ENCODE data around the gene SLCO4C1.

SLCO4C1 gene

DNA sequence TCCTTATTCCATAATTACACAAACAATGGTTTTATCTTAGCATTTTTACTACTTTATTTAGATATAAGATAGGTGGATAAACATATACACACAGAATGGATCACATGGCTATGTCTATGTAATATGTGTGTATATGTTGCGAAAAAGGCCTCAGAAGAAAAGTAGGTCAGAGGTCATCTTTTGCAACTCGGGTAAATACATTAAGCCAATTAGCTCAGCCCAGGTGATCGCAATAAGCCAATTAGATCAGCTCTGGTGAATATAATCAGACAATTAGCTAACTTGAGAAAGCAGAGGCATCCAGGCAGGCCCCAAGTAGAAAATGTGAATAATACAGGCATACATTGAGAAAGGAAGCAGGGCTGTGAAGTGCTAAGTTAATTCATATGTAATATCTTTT is 24.3 kb downstream of the SLCO4C1 start:
- no peak overlapping the region for H3K18ac ChIP-seq (ENCODE audit: low read length)
- H2BK12ac ChIP-seq (ENCODE audit: low read length) = no peak overlapping the region
- H3K4me3 ChIP-seq (ENCODE audit: low read length in 2 of 2) = no peak overlapping the region
- H4K8ac ChIP-seq (ENCODE audit: low read depth, low read length) = no peak overlapping the region
- no peaks in the 10 kb centered on the region for H3K36me3 ChIP-seq (replicated peaks in 1 of 2; ENCODE audit: control insufficient read depth in 2 of 2, insufficient read depth in 2 of 2, low read length in 2 of 2)
- no peak overlapping the region for H3K4ac ChIP-seq (ENCODE audit: low read length)
- H3K4me2 ChIP-seq (ENCODE audit: insufficient read depth, low read length, poor library complexity, severe bottlenecking) = no peak overlapping the region
- no peak overlapping the region for H3K27ac ChIP-seq (replicated peaks; ENCODE audit: low read length)
- no peak overlapping the region for H3K9ac ChIP-seq (ENCODE audit: low read depth, low read length, poor library complexity)
- no peak overlapping the region for H2BK5ac ChIP-seq (ENCODE audit: low read length)
- peaks cover 0 to 6% of the 10 kb centered on the region in 2 donors for H3K4me1 ChIP-seq (ENCODE audit: control insufficient read depth in 2 of 2, insufficient read depth in 1 of 2, low read depth in 1 of 2, low read length in 2 of 2)
- WGBS, 2 donors (ENCODE audit: extremely low coverage in 2 of 2, insufficient read length in 2 of 2, insufficient replicate concordance in 1 of 2) = no CpG with 5 or more reads among the region's 3 CpGs
- H2AK5ac ChIP-seq (ENCODE audit: low read depth, low read length) = no peak overlapping the region
- H3K9me3 ChIP-seq (replicated peaks in 1 of 2; ENCODE audit: control insufficient read depth in 2 of 2, insufficient read depth in 1 of 2, low read depth in 1 of 2, low read length in 2 of 2) = no peaks in the 10 kb centered on the region
- no peaks in the 10 kb centered on the region for H3K79me1 ChIP-seq (ENCODE audit: low read depth, low read length)
- no peak overlapping the region for H3K23ac ChIP-seq (ENCODE audit: low read depth, low read length, poor library complexity)
- H2BK15ac ChIP-seq (ENCODE audit: low read length) = no peak overlapping the region
- no peak overlapping the region for H4K91ac ChIP-seq (ENCODE audit: low read depth, low read length, poor library complexity)
- H3K14ac ChIP-seq (ENCODE audit: low read length) = no peak overlapping the region
- no peak overlapping the region for H2BK120ac ChIP-seq (ENCODE audit: low read depth, low read length)
- no peak overlapping the region for H2AFZ ChIP-seq (ENCODE audit: low read length)
- no peaks in the 10 kb centered on the region for H3K27me3 ChIP-seq (ENCODE audit: control insufficient read depth in 3 of 3, insufficient read depth in 3 of 3, low read depth in 1 of 3, low read length in 3 of 3)
- DNase-seq (ENCODE audit: low spot score) = peak; percentile 11

DNA sequence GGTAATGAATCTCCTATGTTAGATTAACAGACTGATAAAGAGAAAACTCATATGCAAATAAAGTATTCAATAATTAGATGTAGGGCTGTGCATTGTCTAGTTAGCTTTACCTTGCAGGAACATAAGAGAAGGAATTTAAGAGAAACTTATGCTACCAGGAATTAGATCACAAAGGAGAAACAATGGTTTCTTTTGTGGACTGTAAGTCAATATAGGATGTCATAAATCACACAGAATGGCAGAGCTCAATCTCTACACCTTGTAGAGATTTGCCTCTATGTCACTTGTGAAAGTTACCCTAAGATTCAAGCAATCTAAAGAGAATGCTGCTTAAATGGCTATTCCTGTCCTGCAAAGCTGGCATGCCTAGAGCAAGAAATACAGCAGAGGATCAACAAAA is 26.0 kb downstream of the SLCO4C1 start:
- no peaks in the 10 kb centered on the region for H3K27me3 ChIP-seq (ENCODE audit: control insufficient read depth in 3 of 3, insufficient read depth in 3 of 3, low read depth in 1 of 3, low read length in 3 of 3)
- no peak for DNase-seq (ENCODE audit: low spot score)
- no peaks in the 10 kb centered on the region for H3K36me3 ChIP-seq (replicated peaks in 1 of 2; ENCODE audit: control insufficient read depth in 2 of 2, insufficient read depth in 2 of 2, low read length in 2 of 2)
- no peak overlapping the region for H3K18ac ChIP-seq (ENCODE audit: low read length)
- no peak overlapping the region for H2AFZ ChIP-seq (ENCODE audit: low read length)
- H2BK12ac ChIP-seq (ENCODE audit: low read length) = no peak overlapping the region
- H3K4me2 ChIP-seq (ENCODE audit: insufficient read depth, low read length, poor library complexity, severe bottlenecking) = no peak overlapping the region
- H4K8ac ChIP-seq (ENCODE audit: low read depth, low read length) = no peak overlapping the region
- H3K27ac ChIP-seq (replicated peaks; ENCODE audit: low read length) = no peak overlapping the region
- H2BK120ac ChIP-seq (ENCODE audit: low read depth, low read length) = no peak overlapping the region
- peaks cover 0 to 6% of the 10 kb centered on the region in 2 donors for H3K4me1 ChIP-seq (ENCODE audit: control insufficient read depth in 2 of 2, insufficient read depth in 1 of 2, low read depth in 1 of 2, low read length in 2 of 2)
- no peak overlapping the region for H3K9ac ChIP-seq (ENCODE audit: low read depth, low read length, poor library complexity)
- H3K14ac ChIP-seq (ENCODE audit: low read length) = no peak overlapping the region
- no peak overlapping the region for H3K4me3 ChIP-seq (ENCODE audit: low read length in 2 of 2)
- H4K91ac ChIP-seq (ENCODE audit: low read depth, low read length, poor library complexity) = no peak overlapping the region
- no peaks in the 10 kb centered on the region for H3K79me1 ChIP-seq (ENCODE audit: low read depth, low read length)
- no peak overlapping the region for H2BK5ac ChIP-seq (ENCODE audit: low read length)
- H3K9me3 ChIP-seq (replicated peaks in 1 of 2; ENCODE audit: control insufficient read depth in 2 of 2, insufficient read depth in 1 of 2, low read depth in 1 of 2, low read length in 2 of 2) = no peaks in the 10 kb centered on the region
- no peak overlapping the region for H3K4ac ChIP-seq (ENCODE audit: low read length)
- H3K23ac ChIP-seq (ENCODE audit: low read depth, low read length, poor library complexity) = no peak overlapping the region
- no peak overlapping the region for H2AK5ac ChIP-seq (ENCODE audit: low read depth, low read length)
- no peak overlapping the region for H2BK15ac ChIP-seq (ENCODE audit: low read length)

DNA sequence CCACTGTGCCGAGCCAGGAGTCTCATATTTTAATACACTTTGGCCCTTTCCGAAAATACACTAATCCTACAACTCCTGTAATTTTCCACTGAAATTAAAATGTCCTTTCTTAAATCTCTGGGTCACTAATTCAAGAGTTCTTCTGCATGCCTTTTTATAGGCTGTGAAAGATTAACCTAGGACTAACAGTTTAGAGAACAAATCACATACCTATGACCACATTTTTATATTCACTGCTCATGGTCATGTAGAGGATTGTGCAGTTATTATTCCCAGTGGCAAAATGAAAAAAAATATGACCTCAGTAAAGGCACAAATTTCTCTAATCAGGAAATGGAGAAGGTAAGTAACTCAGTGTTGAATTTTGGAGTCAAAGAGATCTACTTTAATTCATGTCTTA is 33.4 kb downstream of the SLCO4C1 start:
- Histone ChIP-seq H3K9ac (ENCODE audit: low read depth, low read length, poor library complexity) (no peak overlapping the region), H4K91ac (ENCODE audit: low read depth, low read length, poor library complexity) (no peak overlapping the region), H3K23ac (ENCODE audit: low read depth, low read length, poor library complexity) (no peak overlapping the region), H2BK5ac (ENCODE audit: low read length) (no peak overlapping the region), H4K8ac (ENCODE audit: low read depth, low read length) (no peak overlapping the region), H2BK15ac (ENCODE audit: low read length) (no peak overlapping the region), H3K18ac (ENCODE audit: low read length) (no peak overlapping the region), H3K4me3 (ENCODE audit: low read length in 2 of 2) (no peak overlapping the region), H2BK12ac (ENCODE audit: low read length) (no peak overlapping the region), H3K4me2 (ENCODE audit: insufficient read depth, low read length, poor library complexity, severe bottlenecking) (no peak overlapping the region), H3K36me3 (replicated peaks in 1 of 2; ENCODE audit: control insufficient read depth in 2 of 2, insufficient read depth in 2 of 2, low read length in 2 of 2) (no peaks in the 10 kb centered on the region), H2AFZ (ENCODE audit: low read length) (no peak overlapping the region), H3K27me3 (ENCODE audit: control insufficient read depth in 3 of 3, insufficient read depth in 3 of 3, low read depth in 1 of 3, low read length in 3 of 3) (no peaks in the 10 kb centered on the region), H2AK5ac (ENCODE audit: low read depth, low read length) (no peak overlapping the region), H3K4ac (ENCODE audit: low read length) (no peak overlapping the region), H3K27ac (replicated peaks; ENCODE audit: low read length) (no peak overlapping the region), H3K4me1 (ENCODE audit: control insufficient read depth in 2 of 2, insufficient read depth in 1 of 2, low read depth in 1 of 2, low read length in 2 of 2) (no peaks in the 10 kb centered on the region), H3K14ac (ENCODE audit: low read length) (no peak overlapping the region), H3K79me1 (ENCODE audit: low read depth, low read length) (no peaks in the 10 kb centered on the region), H3K9me3 (replicated peaks in 1 of 2; ENCODE audit: control insufficient read depth in 2 of 2, insufficient read depth in 1 of 2, low read depth in 1 of 2, low read length in 2 of 2) (no peaks in the 10 kb centered on the region), H2BK120ac (ENCODE audit: low read depth, low read length) (no peak overlapping the region)
- no peak for DNase-seq (ENCODE audit: low spot score)
- WGBS, 2 donors (ENCODE audit: extremely low coverage in 2 of 2, insufficient read length in 2 of 2, insufficient replicate concordance in 1 of 2) = 100% methylated on average over 1 of the region's 2 CpGs; no CpG with 5 or more reads in 1 of the 2 donors

DNA sequence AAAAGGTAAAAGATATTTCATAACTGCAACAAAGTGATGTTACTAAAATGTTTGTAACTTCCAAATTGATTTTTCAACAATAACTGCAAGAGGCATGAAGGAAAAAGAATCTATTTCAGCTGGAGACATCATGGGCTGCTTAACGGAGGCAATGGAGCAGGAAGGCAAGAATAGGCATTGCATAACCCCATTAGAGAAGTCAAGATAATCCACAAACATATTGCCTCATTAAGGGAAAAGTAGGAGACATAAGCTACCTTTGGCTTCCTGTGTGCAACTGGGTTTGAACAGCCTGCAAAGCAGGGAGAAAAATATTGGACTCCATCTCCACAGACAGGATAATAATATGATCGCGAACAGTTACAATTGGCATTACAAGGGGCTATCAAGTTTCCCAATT is 46.7 kb downstream of the SLCO4C1 start:
- Histone ChIP-seq H3K9me3 (replicated peaks in 1 of 2; ENCODE audit: control insufficient read depth in 2 of 2, insufficient read depth in 1 of 2, low read depth in 1 of 2, low read length in 2 of 2) (no peaks in the 10 kb centered on the region), H2BK12ac (ENCODE audit: low read length) (no peak overlapping the region), H3K36me3 (replicated peaks in 1 of 2; ENCODE audit: control insufficient read depth in 2 of 2, insufficient read depth in 2 of 2, low read length in 2 of 2) (no peaks in the 10 kb centered on the region), H3K4me2 (ENCODE audit: insufficient read depth, low read length, poor library complexity, severe bottlenecking) (no peak overlapping the region), H4K91ac (ENCODE audit: low read depth, low read length, poor library complexity) (no peak overlapping the region), H2AK5ac (ENCODE audit: low read depth, low read length) (no peak overlapping the region), H3K9ac (ENCODE audit: low read depth, low read length, poor library complexity) (no peak overlapping the region), H3K27ac (replicated peaks; ENCODE audit: low read length) (no peak overlapping the region), H3K4me3 (ENCODE audit: low read length in 2 of 2) (no peak overlapping the region), H2BK5ac (ENCODE audit: low read length) (no peak overlapping the region), H4K8ac (ENCODE audit: low read depth, low read length) (no peak overlapping the region), H3K4me1 (ENCODE audit: control insufficient read depth in 2 of 2, insufficient read depth in 1 of 2, low read depth in 1 of 2, low read length in 2 of 2) (no peaks in the 10 kb centered on the region), H2BK15ac (ENCODE audit: low read length) (no peak overlapping the region), H3K27me3 (ENCODE audit: control insufficient read depth in 3 of 3, insufficient read depth in 3 of 3, low read depth in 1 of 3, low read length in 3 of 3) (no peaks in the 10 kb centered on the region), H2AFZ (ENCODE audit: low read length) (no peak overlapping the region), H3K79me1 (ENCODE audit: low read depth, low read length) (no peaks in the 10 kb centered on the region), H3K14ac (ENCODE audit: low read length) (no peak overlapping the region), H3K4ac (ENCODE audit: low read length) (no peak overlapping the region), H3K23ac (ENCODE audit: low read depth, low read length, poor library complexity) (no peak overlapping the region), H3K18ac (ENCODE audit: low read length) (no peak overlapping the region), H2BK120ac (ENCODE audit: low read depth, low read length) (no peak overlapping the region)
- no CpG with 5 or more reads among the region's 3 CpGs for WGBS, 2 donors (ENCODE audit: extremely low coverage in 2 of 2, insufficient read length in 2 of 2, insufficient replicate concordance in 1 of 2)
- no peak for DNase-seq (ENCODE audit: low spot score)
